Motor neuron (in vitro differentiated cells): Measurements from ENCODE around the gene MAGI3. TPM values are rescaled to one million over a fixed set of nuclear protein-coding genes. Genes with fewer than 3 reads are reported as not detected.

Experiments used
- ATAC-seq, 8 experiments: fragments of 200-7000 bp; cut with Tn5 transposase; replicated peaks in 6 of 8; 2 replicates each; pipeline ENCODE4 v1.8.0; 2021; ENCODE audit warnings: mild to moderate bottlenecking in 8 of 8, moderate library complexity in 8 of 8
- H3K27ac ChIP-seq, 2 donors: fragments of 250-450 bp; sonication (Bioruptor Pico); 2 replicates each; pipeline ENCODE4 v1.9.0; 2021; ENCODE audit warnings: antibody characterized with exemption in 2 of 2, mild to moderate bottlenecking in 2 of 2, moderate library complexity in 1 of 2
- H3K4me1 ChIP-seq, 2 donors: fragments of 250-450 bp; sonication (Bioruptor Pico); replicated peaks in 1 of 2; 2 replicates each; pipeline ENCODE4 v1.6.1; 2021; ENCODE audit warnings: antibody characterized with exemption in 2 of 2, mild to moderate bottlenecking in 2 of 2, moderate library complexity in 1 of 2
- H3K4me3 ChIP-seq, 5 donors: fragments of 250-450 bp; sonication (Bioruptor Pico); 2 replicates each; pipeline ENCODE4 v1.9.0; 2021; ENCODE audit warnings: antibody characterized with exemption in 5 of 5, mild to moderate bottlenecking in 5 of 5, moderate library complexity in 4 of 5
- WGBS, 10 experiments: fragments of 450-650 bp; shearing (Covaris generic); methylation state at CpG; one replicate each; pipeline ENCODE4 v1.0.0; 2022; 5-methylcytosine and 5-hydroxymethylcytosine counted together
- in situ Hi-C, 9 experiments: fragments of 400-800 bp; cut with MboI; loops; one replicate each; pipeline ENCODE4 v1.15.0; 2021; ENCODE audit warnings: low sequenced_read_pairs in 9 of 9, low pct_unique_long_range_greater_than_20kb in 2 of 9; ENCODE audit not compliant: unreplicated experiment in 9 of 9
- total RNA-seq, 8 experiments: library from RNA; unstranded; fragments of 300-600 nt; gene quantifications; 2 replicates each; pipeline versions ENCODE4 v1.2.3 to v1.2.4, GENCODE V29; 2022

Gene MAGI3
- total RNA-seq, 8 experiments from 2014 or later = 3.9 to 21.3 (median 17.6) TPM

GRCh38 chr1:113669988-113670387 lies 279.7 kb downstream of the MAGI3 start:
- no peak overlapping the region for H3K4me3 ChIP-seq
- peaks cover 7 to 11% of the 10 kb centered on the region in 2 donors for H3K4me1 ChIP-seq
- in situ Hi-C loops = loop anchor here in 1 of 9 experiments (25.0 kb wide), 1 partner anchor 533 kb away; no protein-coding TSS in a partner anchor
- 80 to 100% (median 100%) methylated on average over 1 of the region's 1 CpG; no CpG with 5 or more reads in 4 of the 10 experiments for WGBS, 10 experiments
- no peak for ATAC-seq
- no peak overlapping the region for H3K27ac ChIP-seq

GRCh38 chr1:113670650-113671049 lies 280.3 kb downstream of the MAGI3 start:
- in situ Hi-C loops = loop anchor here in 1 of 9 experiments (25.0 kb wide), 1 partner anchor 533 kb away; no protein-coding TSS in a partner anchor
- Histone ChIP-seq H3K4me3 (no peak overlapping the region), H3K27ac (no peak overlapping the region), H3K4me1 (peaks cover 7 to 11% of the 10 kb centered on the region in 2 donors)
- no peak for ATAC-seq
- 89 to 100% (median 100%) methylated on average over 1 of the region's 1 CpG for WGBS, 10 experiments

- in situ Hi-C loops = loop anchor here in 1 of 9 experiments (25.0 kb wide), 1 partner anchor 535 kb away; no protein-coding TSS in a partner anchor
- H3K4me3 ChIP-seq = no peak overlapping the region
- no peak for ATAC-seq
- 74 to 100% (median 92%) methylated on average over 2 to 4 of the region's 4 CpGs for WGBS, 10 experiments
- H3K4me1 ChIP-seq = peaks cover 7 to 11% of the 10 kb centered on the region in 2 donors
- no peak overlapping the region for H3K27ac ChIP-seq
Measured at GRCh38 chr1:113672491-113672890, 282.2 kb downstream of the MAGI3 start.

GRCh38 chr1:113674591-113674990 lies 284.3 kb downstream of the MAGI3 start:
- peak in 1 of 8 experiments; percentile 19 for ATAC-seq
- in situ Hi-C loops = loop anchor here in 1 of 9 experiments (25.0 kb wide), 1 partner anchor 537 kb away; no protein-coding TSS in a partner anchor
- 75 to 100% (median 100%) methylated on average over 1 of the region's 1 CpG for WGBS, 10 experiments
- Histone ChIP-seq H3K4me1 (peaks cover 7 to 13% of the 10 kb centered on the region in 2 donors), H3K4me3 (no peak overlapping the region), H3K27ac (no peak overlapping the region)

GRCh38 chr1:113675302-113675701 lies 285.0 kb downstream of the MAGI3 start:
- H3K27ac ChIP-seq = no peak overlapping the region
- in situ Hi-C loops = loop anchor here in 5 of 9 experiments (25.0 kb wide), 1 partner anchor 538 kb away; no protein-coding TSS in a partner anchor
- H3K4me1 ChIP-seq = peaks cover 7 to 13% of the 10 kb centered on the region in 2 donors
- 80 to 100% (median 91%) methylated on average over 1 to 2 of the region's 2 CpGs for WGBS, 10 experiments
- ATAC-seq = no peak
- no peak overlapping the region for H3K4me3 ChIP-seq

GRCh38 chr1:113676524-113676923 lies 286.2 kb downstream of the MAGI3 start:
- ATAC-seq = no peak
- Histone ChIP-seq H3K4me1 (peaks cover 7 to 8% of the 10 kb centered on the region in 2 donors), H3K4me3 (no peak overlapping the region), H3K27ac (no peak overlapping the region)
- in situ Hi-C loops = loop anchor here in 5 of 9 experiments (25.0 kb wide), 1 partner anchor 539 kb away; no protein-coding TSS in a partner anchor
- 86 to 100% (median 96%) methylated on average over 2 to 5 of the region's 5 CpGs; no CpG with 5 or more reads in 2 of the 10 experiments for WGBS, 10 experiments

- Histone ChIP-seq H3K4me3 (no peak overlapping the region), H3K4me1 (peaks cover 0 to 3% of the 10 kb centered on the region in 2 donors), H3K27ac (no peak overlapping the region)
- 37 to 100% (median 85%) methylated on average over 2 to 7 of the region's 7 CpGs for WGBS, 10 experiments
- peak in 6 of 8 experiments; percentile 41 to 74 (median 64) for ATAC-seq
- in situ Hi-C loops = loop anchor here in 5 of 9 experiments (25.0 kb wide), 1 partner anchor 540 kb away; no protein-coding TSS in a partner anchor
Measured at GRCh38 chr1:113677250-113678158, 287.2 kb downstream of the MAGI3 start.

GRCh38 chr1:113678159-113678469 lies 287.8 kb downstream of the MAGI3 start:
- ATAC-seq = no peak
- H3K4me3 ChIP-seq = no peak overlapping the region
- no peak overlapping the region for H3K27ac ChIP-seq
- in situ Hi-C loops = loop anchor here in 5 of 9 experiments (25.0 kb wide), 1 partner anchor 541 kb away; no protein-coding TSS in a partner anchor
- H3K4me1 ChIP-seq = peaks cover 0 to 3% of the 10 kb centered on the region in 2 donors

- H3K4me3 ChIP-seq = no peak overlapping the region
- ATAC-seq = peak in 1 of 8 experiments; percentile 16
- no peak overlapping the region for H3K27ac ChIP-seq
- in situ Hi-C loops = loop anchor here in 7 of 9 experiments (10.0 to 25.0 kb wide), 3 partner anchors 537 to 547 kb away; no protein-coding TSS in a partner anchor
- H3K4me1 ChIP-seq = peaks cover 0 to 3% of the 10 kb centered on the region in 2 donors
- WGBS, 10 experiments = 85 to 100% (median 96%) methylated on average over 3 to 7 of the region's 7 CpGs; no CpG with 5 or more reads in 1 of the 10 experiments
Measured at GRCh38 chr1:113681596-113682337, 291.5 kb downstream of the MAGI3 start.

GRCh38 chr1:113683384-113684152 lies 293.3 kb downstream of the MAGI3 start:
- no peak overlapping the region for H3K27ac ChIP-seq
- ATAC-seq = peak in 1 of 8 experiments; percentile 37
- WGBS, 10 experiments = 28 to 94% (median 81%) methylated on average over 5 to 8 of the region's 8 CpGs
- H3K4me1 ChIP-seq = no peaks in the 10 kb centered on the region
- no peak overlapping the region for H3K4me3 ChIP-seq
- in situ Hi-C loops = loop anchor here in 7 of 9 experiments (10.0 to 25.0 kb wide), 3 partner anchors 539 to 549 kb away; no protein-coding TSS in a partner anchor

GRCh38 chr1:113684153-113684541 lies 293.8 kb downstream of the MAGI3 start:
- ATAC-seq = peak in 4 of 8 experiments; percentile 40 to 99 (median 91)
- WGBS, 10 experiments = 0 to 90% (median 80%) methylated on average over 1 to 6 of the region's 6 CpGs; no CpG with 5 or more reads in 1 of the 10 experiments
- in situ Hi-C loops = loop anchor here in 7 of 9 experiments (10.0 to 25.0 kb wide), 3 partner anchors 539 to 549 kb away; no protein-coding TSS in a partner anchor
- no peak overlapping the region for H3K4me3 ChIP-seq
- no peaks in the 10 kb centered on the region for H3K4me1 ChIP-seq
- H3K27ac ChIP-seq = no peak overlapping the region
